GM10266 (cell line): ENCODE data around the gene KBTBD8.

Experiments used
- DNase-seq: peaks from one replicate; pipeline ENCODE4 v3.0.0; 2012; ENCODE audit errors: extremely low spot score
- TF ChIP-seq, protein P1 (sequence below): IDR thresholded peaks from 2 replicates; pipeline ENCODE4 v1.5.1; 2012; ENCODE audit warnings: mild to moderate bottlenecking, low read depth; ENCODE audit not compliant: control insufficient read depth, insufficient read depth; ENCODE audit errors: missing control alignments

The KBTBD8 gene

DNA sequence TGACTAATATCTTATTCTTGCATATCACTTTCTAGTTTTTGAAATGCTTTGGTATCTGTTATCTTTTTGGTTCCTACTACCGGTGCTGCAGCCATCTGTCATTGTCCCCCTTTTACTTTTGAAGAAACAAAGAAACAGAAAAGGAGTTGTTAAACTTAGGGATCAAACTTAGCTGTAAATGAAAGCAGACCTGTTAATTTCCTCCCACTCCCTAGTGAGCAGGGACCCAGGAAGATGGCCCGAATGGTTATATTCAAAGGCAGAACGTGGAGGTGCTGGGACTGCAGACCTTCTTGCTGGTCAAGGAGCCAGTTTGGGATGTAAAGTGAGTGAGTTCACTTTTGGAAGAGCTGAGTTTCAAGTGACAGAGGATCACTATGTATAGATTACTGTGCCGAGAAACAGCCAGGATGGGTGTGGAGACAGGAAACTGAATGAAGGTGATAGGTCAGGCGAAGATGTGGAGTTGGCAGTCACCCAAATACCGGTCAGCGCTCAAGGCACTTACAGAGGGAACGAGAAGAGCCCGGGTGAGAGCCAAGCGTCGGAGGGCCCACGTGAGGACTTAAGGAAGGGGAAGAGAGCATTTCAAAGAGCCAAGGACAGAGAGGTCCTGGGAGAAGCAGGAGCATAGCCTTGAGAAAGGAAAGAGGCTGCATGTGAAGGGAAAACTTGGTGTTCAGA, 20.1 kb downstream of the KBTBD8 start:
- TF ChIP-seq, protein P1, sequence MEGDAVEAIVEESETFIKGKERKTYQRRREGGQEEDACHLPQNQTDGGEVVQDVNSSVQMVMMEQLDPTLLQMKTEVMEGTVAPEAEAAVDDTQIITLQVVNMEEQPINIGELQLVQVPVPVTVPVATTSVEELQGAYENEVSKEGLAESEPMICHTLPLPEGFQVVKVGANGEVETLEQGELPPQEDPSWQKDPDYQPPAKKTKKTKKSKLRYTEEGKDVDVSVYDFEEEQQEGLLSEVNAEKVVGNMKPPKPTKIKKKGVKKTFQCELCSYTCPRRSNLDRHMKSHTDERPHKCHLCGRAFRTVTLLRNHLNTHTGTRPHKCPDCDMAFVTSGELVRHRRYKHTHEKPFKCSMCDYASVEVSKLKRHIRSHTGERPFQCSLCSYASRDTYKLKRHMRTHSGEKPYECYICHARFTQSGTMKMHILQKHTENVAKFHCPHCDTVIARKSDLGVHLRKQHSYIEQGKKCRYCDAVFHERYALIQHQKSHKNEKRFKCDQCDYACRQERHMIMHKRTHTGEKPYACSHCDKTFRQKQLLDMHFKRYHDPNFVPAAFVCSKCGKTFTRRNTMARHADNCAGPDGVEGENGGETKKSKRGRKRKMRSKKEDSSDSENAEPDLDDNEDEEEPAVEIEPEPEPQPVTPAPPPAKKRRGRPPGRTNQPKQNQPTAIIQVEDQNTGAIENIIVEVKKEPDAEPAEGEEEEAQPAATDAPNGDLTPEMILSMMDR, result no peak
- no peak for DNase-seq

- TF ChIP-seq, protein P1, result no peak
- no peak for DNase-seq
Observed at GRCh38 chr3:67018789-67019526, 20.9 kb downstream of the KBTBD8 start.

GRCh38 chr3:67028001-67028784, 30.1 kb downstream of the KBTBD8 start:
- TF ChIP-seq, protein P1, result no peak
- no peak for DNase-seq

DNA sequence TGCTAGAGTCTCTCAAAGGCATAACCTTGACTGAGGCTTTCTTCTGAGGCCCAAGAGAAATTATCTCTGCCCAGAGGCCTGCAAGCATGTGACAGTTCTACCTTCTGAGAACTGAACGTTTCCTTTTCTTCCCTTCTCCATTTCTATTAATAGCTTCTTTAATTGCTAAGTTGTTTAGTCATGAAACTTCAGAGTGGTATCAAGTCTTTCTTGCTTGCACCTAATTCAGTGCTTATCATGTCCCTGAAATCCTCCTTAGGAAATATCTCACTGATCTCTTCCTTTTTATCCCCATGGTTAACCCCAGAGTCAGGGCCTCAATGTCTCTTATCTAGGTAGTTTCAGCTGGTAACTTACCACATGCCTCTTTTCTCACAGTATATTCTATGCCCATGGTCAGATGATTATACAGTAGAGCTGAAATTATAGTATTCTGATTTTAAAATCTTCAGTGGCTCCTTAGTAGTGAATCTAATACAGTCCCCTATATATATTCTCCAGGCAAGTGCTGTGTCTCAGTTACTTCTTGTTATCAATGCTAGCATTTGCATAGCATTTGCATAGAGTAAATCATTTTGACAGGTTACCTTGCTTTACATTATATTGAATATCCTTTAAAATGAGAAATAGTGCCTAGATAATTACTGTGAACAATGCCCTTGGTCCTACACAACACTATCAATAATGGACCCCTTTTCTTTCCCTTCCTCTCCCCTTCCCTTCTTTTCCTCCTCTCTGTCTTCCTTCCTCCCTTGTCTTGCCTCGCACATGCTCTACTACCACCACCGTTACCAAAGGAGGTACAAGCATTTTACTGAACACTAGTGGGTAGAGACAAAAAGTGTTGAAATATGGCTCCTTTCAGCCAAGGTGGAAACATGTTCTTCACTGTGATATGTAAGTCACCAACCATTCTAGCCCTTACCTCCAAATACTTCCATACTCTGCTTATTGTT, 33.0 kb downstream of the KBTBD8 start:
- TF ChIP-seq, protein P1, result no peak
- no peak for DNase-seq

GRCh38 chr3:67031986-67032385, 33.9 kb downstream of the KBTBD8 start:
- TF ChIP-seq, protein P1, result no peak
- no peak for DNase-seq

- TF ChIP-seq, protein P1, result no peak
- no peak for DNase-seq
Observed at GRCh38 chr3:67033079-67033478, 35.0 kb downstream of the KBTBD8 start.
